Neural cell (in vitro differentiated cells): Measurements from ENCODE around the gene CATSPERE. TPM values are rescaled to one million over a fixed set of nuclear protein-coding genes. Genes with fewer than 3 reads are reported as not detected.

ENCODE experiments used
- H2AFZ ChIP-seq: fragments of 200-600, 300-800 bp; sonication (generic), shearing (Covaris generic); 2 replicates; pipeline ENCODE4 v1.6.0; 2014; ENCODE audit warnings: low read depth, mild to moderate bottlenecking, antibody characterized with exemption, low read length, moderate library complexity
- H3F3A ChIP-seq: fragments of 200-600 bp; shearing (Covaris generic); 2 replicates; pipeline ENCODE4 v1.6.1; 2016; ENCODE audit warnings: mild to moderate bottlenecking, moderate library complexity, mixed read lengths, antibody characterized with exemption, low read length; ENCODE audit not compliant: insufficient read depth, poor library complexity, severe bottlenecking
- H3K27ac ChIP-seq: fragments of 200-600, 300-800 bp; sonication (generic), shearing (Covaris generic); 2 replicates; pipeline ENCODE4 v1.5.1; 2014; ENCODE audit warnings: mild to moderate bottlenecking, low read length, moderate library complexity
- H3K27me3 ChIP-seq: fragments of 300-800, 200-600 bp; sonication (generic), shearing (Covaris generic); 2 replicates; pipeline ENCODE4 v1.6.0; 2014; ENCODE audit warnings: mild to moderate bottlenecking, low read depth, low read length, moderate library complexity; ENCODE audit not compliant: insufficient read depth
- H3K36me3 ChIP-seq: fragments of 300-800, 200-600 bp; sonication (generic), shearing (Covaris generic); 2 replicates; pipeline ENCODE4 v1.5.1; 2014; ENCODE audit warnings: mild to moderate bottlenecking, antibody characterized with exemption, low read length, moderate library complexity; ENCODE audit not compliant: insufficient read depth
- H3K4me2 ChIP-seq: fragments of 300-800, 200-600 bp; sonication (generic), shearing (Covaris generic); 2 replicates; pipeline ENCODE4 v1.6.0; 2014; ENCODE audit warnings: mild to moderate bottlenecking, low read length
- H3K4me3 ChIP-seq: fragments of 300-800, 200-600 bp; sonication (generic), shearing (Covaris generic); 2 replicates; pipeline ENCODE4 v1.5.1; 2014; ENCODE audit warnings: mild to moderate bottlenecking, low read length, moderate library complexity
- H3K79me2 ChIP-seq: fragments of 200-600 bp; shearing (Covaris generic); replicated peaks from 2 replicates; pipeline ENCODE4 v1.6.0; 2014; ENCODE audit warnings: mild to moderate bottlenecking, low read length, moderate library complexity; ENCODE audit not compliant: insufficient read depth
- H3K9ac ChIP-seq: fragments of 300-800, 200-600 bp; sonication (generic), shearing (Covaris generic); 2 replicates; pipeline ENCODE4 v1.6.1; 2016; ENCODE audit warnings: mild to moderate bottlenecking, low read length, mixed read lengths
- H3K9me2 ChIP-seq: fragments of 200-600 bp; shearing (Covaris generic); 2 replicates; pipeline ENCODE4 v1.6.1; 2016; ENCODE audit warnings: mild to moderate bottlenecking, low read length, mixed read lengths; ENCODE audit not compliant: insufficient read depth
- H3K9me3 ChIP-seq: fragments of 200-600, 300-800 bp; sonication (generic), shearing (Covaris generic); 2 replicates; pipeline ENCODE4 v1.6.1; 2016; ENCODE audit warnings: mild to moderate bottlenecking, mixed run types, low read length, moderate library complexity, mixed read lengths
- H4K20me1 ChIP-seq: fragments of 200-600 bp; shearing (Covaris generic); 2 replicates; pipeline ENCODE4 v1.6.1; 2016; ENCODE audit warnings: mild to moderate bottlenecking, mixed run types; ENCODE audit not compliant: insufficient read depth
- EP300 ChIP-seq: fragments of 450-650 bp; conservative IDR thresholded peaks from 2 replicates; pipeline ENCODE4 v1.6.1; 2014; ENCODE audit warnings: antibody characterized with exemption, mild to moderate bottlenecking, moderate library complexity; ENCODE audit not compliant: poor library complexity, severe bottlenecking
- EZH2 ChIP-seq: fragments of 200-600, 300-800 bp; shearing (Covaris generic), sonication (generic); IDR thresholded peaks from 2 replicates; pipeline ENCODE4 v1.6.1; 2014; ENCODE audit warnings: antibody characterized with exemption, low read length, borderline replicate concordance, mild to moderate bottlenecking; ENCODE audit not compliant: insufficient read depth, poor library complexity, severe bottlenecking
- MXI1 ChIP-seq: fragments of 450-650 bp; conservative IDR thresholded peaks from 2 replicates; pipeline ENCODE4 v1.6.1; 2014; ENCODE audit warnings: antibody characterized with exemption, mild to moderate bottlenecking; ENCODE audit not compliant: poor library complexity, severe bottlenecking
- POLR2AphosphoS5 ChIP-seq: IDR thresholded peaks from 2 replicates; pipeline ENCODE4 v1.6.1; 2012
- RAD21 ChIP-seq: fragments of 450-650 bp; conservative IDR thresholded peaks from 2 replicates; pipeline ENCODE4 v1.6.1; 2014; ENCODE audit warnings: antibody characterized with exemption, mild to moderate bottlenecking, moderate library complexity
- SMC3 ChIP-seq: fragments of 450-650 bp; conservative IDR thresholded peaks from 2 replicates; pipeline ENCODE4 v1.6.1; 2014; ENCODE audit warnings: antibody characterized with exemption, mild to moderate bottlenecking, moderate library complexity; ENCODE audit not compliant: poor library complexity
- TAF1 ChIP-seq: IDR thresholded peaks from 2 replicates; pipeline ENCODE4 v1.6.1; 2012; ENCODE audit warnings: low read depth
- polyA plus RNA-seq: library from polyadenylated mRNA; depleted of rRNA; stranded (reverse); fragments of >200 nt; gene quantifications from 2 replicates; pipeline ENCODE4 v1.2.3, GENCODE V29; 2014
- TF ChIP-seq, protein P1 (sequence below): IDR thresholded peaks from 2 replicates; pipeline ENCODE4 v1.6.1; 2012; ENCODE audit warnings: borderline replicate concordance
- TF ChIP-seq, protein P2 (sequence below): fragments of 450-650 bp; IDR thresholded peaks from 2 replicates; pipeline ENCODE4 v1.5.1; 2014; ENCODE audit warnings: antibody characterized with exemption, mild to moderate bottlenecking, moderate library complexity; ENCODE audit not compliant: poor library complexity, severe bottlenecking

CATSPERE gene
- polyA plus RNA-seq, 1 donor from 2014 or later = 5.6 TPM

DNA sequence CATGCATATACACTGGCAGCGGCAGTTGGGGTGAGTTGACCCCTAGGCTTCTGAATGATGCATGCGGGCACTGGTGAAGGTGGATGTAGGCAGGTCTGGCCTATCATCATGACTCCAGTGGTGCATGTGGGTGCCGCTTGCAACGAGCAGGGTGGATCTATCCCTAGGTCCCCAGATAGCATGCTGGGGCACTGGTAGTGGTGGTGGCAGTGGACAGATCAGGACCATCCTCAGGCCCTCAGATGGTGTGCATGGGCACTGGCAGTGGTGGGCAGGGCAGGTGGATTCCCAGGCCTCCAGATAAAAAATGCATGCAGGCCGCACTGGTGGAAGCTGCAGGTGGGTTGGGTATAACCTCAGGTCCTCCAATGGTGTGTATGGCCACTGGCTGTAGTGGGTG, 52.4 kb downstream of the CATSPERE start:
- Histone ChIP-seq H3F3A (no peaks in the 10 kb centered on the region), H3K79me2 (no peaks in the 10 kb centered on the region), H3K27ac (no peak overlapping the region), H4K20me1 (no peaks in the 10 kb centered on the region), H3K36me3 (no peaks in the 10 kb centered on the region), H3K27me3 (no peaks in the 10 kb centered on the region), H3K4me2 (no peak overlapping the region), H2AFZ (no peak overlapping the region), H3K9ac (no peak overlapping the region), H3K9me2 (no peaks in the 10 kb centered on the region), H3K9me3 (no peaks in the 10 kb centered on the region), H3K4me3 (no peak overlapping the region)
- TF ChIP-seq EP300 = no peak
- TF ChIP-seq, protein P1, sequence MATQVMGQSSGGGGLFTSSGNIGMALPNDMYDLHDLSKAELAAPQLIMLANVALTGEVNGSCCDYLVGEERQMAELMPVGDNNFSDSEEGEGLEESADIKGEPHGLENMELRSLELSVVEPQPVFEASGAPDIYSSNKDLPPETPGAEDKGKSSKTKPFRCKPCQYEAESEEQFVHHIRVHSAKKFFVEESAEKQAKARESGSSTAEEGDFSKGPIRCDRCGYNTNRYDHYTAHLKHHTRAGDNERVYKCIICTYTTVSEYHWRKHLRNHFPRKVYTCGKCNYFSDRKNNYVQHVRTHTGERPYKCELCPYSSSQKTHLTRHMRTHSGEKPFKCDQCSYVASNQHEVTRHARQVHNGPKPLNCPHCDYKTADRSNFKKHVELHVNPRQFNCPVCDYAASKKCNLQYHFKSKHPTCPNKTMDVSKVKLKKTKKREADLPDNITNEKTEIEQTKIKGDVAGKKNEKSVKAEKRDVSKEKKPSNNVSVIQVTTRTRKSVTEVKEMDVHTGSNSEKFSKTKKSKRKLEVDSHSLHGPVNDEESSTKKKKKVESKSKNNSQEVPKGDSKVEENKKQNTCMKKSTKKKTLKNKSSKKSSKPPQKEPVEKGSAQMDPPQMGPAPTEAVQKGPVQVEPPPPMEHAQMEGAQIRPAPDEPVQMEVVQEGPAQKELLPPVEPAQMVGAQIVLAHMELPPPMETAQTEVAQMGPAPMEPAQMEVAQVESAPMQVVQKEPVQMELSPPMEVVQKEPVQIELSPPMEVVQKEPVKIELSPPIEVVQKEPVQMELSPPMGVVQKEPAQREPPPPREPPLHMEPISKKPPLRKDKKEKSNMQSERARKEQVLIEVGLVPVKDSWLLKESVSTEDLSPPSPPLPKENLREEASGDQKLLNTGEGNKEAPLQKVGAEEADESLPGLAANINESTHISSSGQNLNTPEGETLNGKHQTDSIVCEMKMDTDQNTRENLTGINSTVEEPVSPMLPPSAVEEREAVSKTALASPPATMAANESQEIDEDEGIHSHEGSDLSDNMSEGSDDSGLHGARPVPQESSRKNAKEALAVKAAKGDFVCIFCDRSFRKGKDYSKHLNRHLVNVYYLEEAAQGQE = no peak
- no peak for TF ChIP-seq SMC3
- no peak for TF ChIP-seq EZH2
- TF ChIP-seq, protein P2, sequence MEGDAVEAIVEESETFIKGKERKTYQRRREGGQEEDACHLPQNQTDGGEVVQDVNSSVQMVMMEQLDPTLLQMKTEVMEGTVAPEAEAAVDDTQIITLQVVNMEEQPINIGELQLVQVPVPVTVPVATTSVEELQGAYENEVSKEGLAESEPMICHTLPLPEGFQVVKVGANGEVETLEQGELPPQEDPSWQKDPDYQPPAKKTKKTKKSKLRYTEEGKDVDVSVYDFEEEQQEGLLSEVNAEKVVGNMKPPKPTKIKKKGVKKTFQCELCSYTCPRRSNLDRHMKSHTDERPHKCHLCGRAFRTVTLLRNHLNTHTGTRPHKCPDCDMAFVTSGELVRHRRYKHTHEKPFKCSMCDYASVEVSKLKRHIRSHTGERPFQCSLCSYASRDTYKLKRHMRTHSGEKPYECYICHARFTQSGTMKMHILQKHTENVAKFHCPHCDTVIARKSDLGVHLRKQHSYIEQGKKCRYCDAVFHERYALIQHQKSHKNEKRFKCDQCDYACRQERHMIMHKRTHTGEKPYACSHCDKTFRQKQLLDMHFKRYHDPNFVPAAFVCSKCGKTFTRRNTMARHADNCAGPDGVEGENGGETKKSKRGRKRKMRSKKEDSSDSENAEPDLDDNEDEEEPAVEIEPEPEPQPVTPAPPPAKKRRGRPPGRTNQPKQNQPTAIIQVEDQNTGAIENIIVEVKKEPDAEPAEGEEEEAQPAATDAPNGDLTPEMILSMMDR = no peak
- no peak for TF ChIP-seq RAD21
- no peak for TF ChIP-seq TAF1
- TF ChIP-seq MXI1 = no peak
- no peak for TF ChIP-seq POLR2AphosphoS5

- H2AFZ ChIP-seq = no peak overlapping the region
- TF ChIP-seq TAF1 (no peak), RAD21 (no peak), EP300 (no peak), POLR2AphosphoS5 (no peak), EZH2 (no peak), MXI1 (no peak), SMC3 (no peak)
- TF ChIP-seq, protein P1 = no peak
- TF ChIP-seq, protein P2 = no peak
Measured at GRCh38 chr1:244515680-244516079, 54.6 kb downstream of the CATSPERE start.

More at GRCh38 chr1:244515680-244516079, 54.6 kb downstream of the CATSPERE start:
- no peak overlapping the region for H3K9ac ChIP-seq
- H3F3A ChIP-seq = no peaks in the 10 kb centered on the region
- H4K20me1 ChIP-seq = no peaks in the 10 kb centered on the region
- no peaks in the 10 kb centered on the region for H3K79me2 ChIP-seq
- no peaks in the 10 kb centered on the region for H3K9me2 ChIP-seq
- no peak overlapping the region for H3K4me2 ChIP-seq
- no peaks in the 10 kb centered on the region for H3K9me3 ChIP-seq
- no peaks in the 10 kb centered on the region for H3K36me3 ChIP-seq
- no peak overlapping the region for H3K27ac ChIP-seq
- no peak overlapping the region for H3K4me3 ChIP-seq
- H3K27me3 ChIP-seq = no peaks in the 10 kb centered on the region
